NK-92 treated with Interleukin-12 subunit alpha and Interleukin-12 subunit beta, amount 100 ng/mL, for 24 hours (cell line): ENCODE data around the gene HDAC8.
"Not testable (repeated sequence)": the region's sequence is repeated elsewhere in the genome, so short reads cannot be mapped to it uniquely, and the experiment has no call there.

Source experiments
- DNase-seq: peaks from one replicate; lab custom pipeline; 2025; lab: John Stamatoyannopoulos, UW

HDAC8 gene

DNA sequence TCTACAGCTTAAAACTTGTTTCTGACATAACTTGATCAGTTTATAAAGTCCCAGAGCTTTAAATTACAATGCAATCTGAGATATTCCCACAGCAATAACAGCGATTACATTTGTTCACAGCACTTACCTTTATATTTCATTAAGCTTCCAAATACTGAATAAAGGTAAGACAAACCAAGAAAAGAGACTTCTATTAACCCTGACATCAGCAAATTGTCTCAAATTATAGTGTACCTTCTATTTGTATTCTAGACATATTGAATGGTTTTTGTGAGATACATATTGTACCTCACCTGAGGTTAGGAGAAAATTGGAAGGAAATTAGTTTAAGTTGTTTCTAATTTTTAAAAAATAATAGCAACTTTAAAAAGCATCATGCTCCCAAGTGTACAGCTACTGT is 111.9 kb downstream of the HDAC8 start:
- DNase-seq, result no peak

- DNase-seq, result not testable (repeated sequence)
Observed at GRCh38 chrX:72449034-72449433, 123.6 kb downstream of the HDAC8 start.

DNA sequence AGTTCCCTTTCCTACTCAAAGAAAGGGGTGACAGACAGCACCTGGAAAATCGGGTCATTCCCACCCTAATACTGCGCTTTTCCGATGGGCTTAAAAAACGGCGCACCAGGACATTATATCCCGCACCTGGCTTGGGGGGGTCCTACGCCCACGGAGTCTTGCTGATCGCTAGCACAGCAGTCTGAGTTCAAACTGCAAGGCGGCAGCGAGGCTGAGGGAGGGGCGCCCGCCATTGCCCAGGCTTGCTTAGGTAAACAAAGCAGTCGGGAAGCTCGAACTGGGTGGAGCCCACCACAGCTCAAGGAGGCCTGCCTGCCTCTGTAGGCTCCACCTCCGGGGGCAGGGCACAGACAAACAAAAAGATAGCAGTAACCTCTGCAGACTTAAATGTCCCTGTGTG is 131.9 kb downstream of the HDAC8 start:
- DNase-seq, result not testable (repeated sequence)

DNA sequence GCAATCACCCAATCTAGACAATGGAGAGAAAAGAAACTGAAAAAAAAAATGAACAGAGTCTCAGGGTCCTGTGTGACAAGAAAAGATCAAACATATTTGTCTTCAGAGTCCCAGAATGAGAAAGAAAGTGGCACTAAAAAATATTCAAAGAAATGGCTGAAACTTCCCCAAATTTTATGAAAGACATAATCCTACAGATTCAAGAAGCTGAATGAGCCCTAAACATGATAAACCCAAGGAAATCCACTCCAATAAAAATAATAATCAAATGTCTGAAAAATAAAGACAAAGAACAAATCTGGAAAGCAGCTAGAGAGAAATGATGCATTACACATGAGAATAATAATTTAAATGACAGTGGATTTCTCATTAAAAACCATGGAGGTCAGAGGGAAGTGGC is 136.6 kb downstream of the HDAC8 start:
- no peak for DNase-seq

DNA sequence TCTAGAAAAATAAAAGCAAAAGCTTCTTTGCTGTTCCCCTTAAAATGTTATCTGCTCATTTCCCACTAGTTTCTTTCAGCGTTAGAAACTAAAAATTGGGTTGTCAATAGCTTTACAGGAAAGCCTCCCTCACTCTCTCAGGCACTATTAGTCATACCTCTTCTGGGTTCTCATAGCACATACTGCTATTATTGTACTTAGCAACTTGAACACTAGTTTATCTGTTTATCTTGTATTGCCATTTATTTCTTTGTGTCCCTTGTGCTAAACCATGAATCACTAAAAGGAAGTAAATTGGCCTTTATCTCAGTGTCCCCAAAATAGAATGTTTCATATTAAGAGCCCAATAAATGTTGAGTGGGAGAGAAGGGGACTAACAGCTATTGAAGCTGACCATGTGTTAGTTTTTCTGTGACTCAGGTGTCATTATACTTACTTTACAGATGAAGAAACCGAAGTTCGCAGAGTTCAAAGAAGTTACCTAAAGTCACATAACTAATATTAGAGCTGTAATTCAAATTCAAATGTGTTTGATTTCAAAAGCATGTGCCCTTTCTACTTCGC is 142.2 kb downstream of the HDAC8 start:
- no peak for DNase-seq

DNA sequence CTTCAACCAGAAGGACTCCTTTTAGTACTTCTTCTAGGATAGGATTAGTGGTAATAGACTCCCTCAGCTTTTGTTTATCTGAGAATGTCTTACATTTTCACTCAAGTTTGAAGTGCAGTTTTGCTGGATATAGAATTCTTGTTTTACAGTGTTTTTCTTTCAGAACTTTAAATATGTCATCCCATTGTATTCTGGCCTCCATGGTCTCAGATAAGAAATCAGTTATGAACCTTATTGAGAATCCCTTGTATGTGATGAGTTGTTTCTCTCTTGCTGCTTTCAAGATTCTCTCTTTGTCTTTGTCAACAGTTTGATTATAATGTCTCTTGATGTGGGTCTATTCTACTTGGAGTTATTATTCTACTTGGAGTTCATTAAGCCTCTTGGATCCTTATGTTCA is 150.8 kb downstream of the HDAC8 start:
- no peak for DNase-seq

DNA sequence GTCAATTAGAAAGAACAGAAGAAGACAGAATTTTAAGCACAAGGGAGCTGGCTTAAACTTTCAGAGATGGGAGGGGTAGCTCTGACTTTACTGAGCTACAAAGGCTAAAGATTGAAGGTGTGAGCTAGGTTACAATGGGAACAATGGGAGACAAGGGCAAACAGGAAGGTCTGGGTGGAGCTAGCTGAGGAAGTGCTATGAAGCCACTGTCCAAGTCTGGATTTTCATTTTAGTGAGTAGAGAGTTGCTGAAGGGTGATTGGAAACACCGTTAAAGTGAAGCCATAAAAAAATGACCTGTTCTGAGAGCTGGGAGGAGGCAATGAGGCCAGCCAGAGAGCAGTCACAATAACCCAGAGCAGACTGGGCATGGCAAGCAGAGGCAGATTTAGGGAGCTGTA is 162.7 kb downstream of the HDAC8 start:
- no peak for DNase-seq

- DNase-seq, result no peak
Observed at GRCh38 chrX:72408885-72409284, 163.8 kb downstream of the HDAC8 start.

DNA sequence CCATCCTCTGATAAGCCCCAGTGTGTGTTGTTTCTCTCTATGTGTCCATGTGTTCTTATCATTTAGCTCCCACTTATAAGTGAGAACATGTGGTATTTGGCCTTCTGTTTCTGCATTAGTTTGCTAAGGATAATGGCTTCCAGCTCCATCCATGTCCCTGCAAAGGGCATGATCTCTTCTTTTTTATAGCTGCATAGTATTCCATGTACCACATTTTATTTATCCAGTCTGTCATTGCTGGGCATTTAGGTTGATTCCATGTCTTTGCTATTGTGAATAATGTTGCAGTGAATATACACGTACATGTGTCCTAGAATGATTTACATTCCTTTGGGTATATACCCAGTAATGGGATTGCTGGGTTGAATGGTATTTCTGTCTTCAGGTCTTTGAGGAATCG is 167.5 kb downstream of the HDAC8 start:
- DNase-seq, result not testable (repeated sequence)

DNA sequence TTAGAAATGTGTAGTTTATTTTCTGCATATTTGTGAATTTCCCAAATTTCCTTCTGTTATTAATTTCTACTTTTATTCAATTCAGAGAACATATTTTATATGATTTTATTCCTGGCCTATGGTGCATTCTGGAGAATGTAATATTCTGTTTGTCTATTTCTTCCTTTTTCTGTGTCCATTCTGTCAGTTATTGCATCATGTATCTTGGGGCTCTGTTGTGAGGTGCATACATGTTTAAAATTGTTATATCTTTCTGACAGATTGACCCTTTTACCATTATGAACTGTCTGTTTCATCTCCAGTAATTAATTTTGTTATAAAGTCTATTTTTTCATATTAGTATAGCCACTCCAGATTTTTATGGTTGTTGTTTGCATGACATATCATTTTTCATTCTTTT is 170.0 kb downstream of the HDAC8 start:
- DNase-seq, result no peak

- no peak for DNase-seq
Observed at GRCh38 chrX:72399816-72400215, 172.8 kb downstream of the HDAC8 start.

GRCh38 chrX:72396117-72396516 is 176.5 kb downstream of the HDAC8 start:
- no peak for DNase-seq

- DNase-seq, result no peak
Observed at GRCh38 chrX:72395237-72395636, 177.4 kb downstream of the HDAC8 start.

- DNase-seq, result no peak
Observed at GRCh38 chrX:72394518-72395170, 178.0 kb downstream of the HDAC8 start.

DNA sequence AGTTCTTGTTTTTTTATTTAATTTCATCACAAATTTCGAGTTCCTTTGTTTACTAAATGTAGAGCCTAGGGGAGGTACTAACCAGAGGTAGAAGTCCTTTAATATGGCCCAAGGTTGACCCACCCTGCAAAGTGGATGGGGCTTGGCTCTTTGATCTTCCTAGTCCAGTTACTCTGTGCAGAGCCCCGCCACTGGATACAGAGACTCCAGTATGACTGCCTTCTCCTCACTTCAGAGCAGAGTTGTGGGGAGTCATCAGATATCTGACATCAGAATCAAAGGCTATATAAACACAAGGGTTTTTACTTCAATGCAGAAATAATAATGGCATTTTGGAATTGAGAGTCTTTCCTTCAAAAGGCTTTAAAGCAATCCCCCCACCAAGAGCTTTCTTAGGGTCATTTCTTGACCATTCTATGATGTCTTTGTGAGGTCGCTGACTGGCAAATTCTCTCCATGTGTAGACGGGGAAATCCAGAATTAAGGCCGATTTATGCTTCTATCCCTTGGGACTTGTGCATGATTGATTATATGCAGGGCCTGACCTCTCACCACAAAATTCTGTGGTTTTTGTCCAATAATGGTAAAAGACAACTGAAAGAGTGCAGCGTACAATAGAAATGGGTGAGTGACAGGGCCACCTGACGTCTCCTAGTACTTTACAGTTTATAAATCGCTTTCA is 178.7 kb downstream of the HDAC8 start:
- no peak for DNase-seq

DNA sequence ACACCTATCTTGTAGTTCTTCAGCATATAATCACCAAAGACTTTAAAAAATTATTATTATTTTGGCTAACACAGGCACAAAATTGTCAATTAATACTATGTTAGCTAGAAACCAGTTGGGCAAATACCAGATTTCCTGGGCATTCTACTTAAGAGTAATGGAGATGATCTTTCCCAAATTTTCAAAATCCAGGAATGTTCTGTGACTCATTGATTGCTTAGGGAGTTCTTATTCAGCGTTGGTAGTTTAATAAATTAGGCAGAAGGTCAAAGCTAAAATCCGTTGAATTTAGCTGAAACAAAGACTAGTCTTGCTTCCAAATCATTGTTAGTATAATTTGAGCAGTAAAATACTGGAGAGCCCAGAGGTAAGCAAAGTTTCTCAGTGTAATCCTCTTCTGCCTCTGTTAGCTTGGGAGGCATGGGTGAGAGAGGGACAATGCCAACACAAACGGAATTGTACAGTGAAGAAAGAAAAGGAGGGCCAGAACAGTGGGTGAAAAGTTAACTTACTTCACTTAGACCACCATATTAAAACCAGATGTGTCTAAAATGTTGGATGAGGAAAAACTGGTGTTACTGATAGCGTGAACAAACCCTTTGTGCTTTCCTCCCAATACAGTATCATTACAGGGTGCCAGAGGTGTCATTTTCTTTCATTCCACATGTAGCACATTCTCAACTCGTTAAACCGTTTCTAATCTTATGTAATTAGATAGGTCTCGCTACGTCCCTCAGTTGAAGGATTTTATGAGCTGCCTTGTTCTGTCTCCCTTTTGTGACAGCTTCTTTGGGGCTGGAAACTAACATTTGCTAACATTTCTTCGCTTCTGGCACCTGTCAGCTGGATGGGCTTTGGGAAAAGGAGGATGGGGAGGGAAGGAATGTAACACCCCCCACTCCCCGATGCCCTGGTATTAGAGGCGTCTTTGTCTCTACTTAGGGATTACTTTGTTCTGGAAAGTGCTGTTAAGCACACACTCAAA is 179.5 kb downstream of the HDAC8 start:
- no peak for DNase-seq

DNA sequence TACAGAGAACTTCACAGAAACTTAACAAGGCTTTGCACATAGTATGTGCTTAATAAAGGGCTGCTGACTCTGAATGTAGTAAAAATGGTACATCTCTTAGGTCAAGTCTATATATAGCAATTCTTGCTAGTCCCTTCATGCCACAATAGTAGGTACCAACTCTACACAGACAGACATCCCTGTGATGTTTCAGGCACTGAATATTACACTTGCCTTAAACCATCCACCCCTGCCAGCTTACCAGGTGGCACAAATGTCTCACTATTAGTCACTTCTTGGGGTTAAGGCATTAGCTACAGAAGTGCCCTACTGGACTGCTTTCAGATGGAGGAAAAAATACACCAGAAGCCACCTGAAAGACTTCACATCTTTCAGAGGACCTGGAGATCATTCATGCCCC is 180.6 kb downstream of the HDAC8 start:
- DNase-seq, result no peak

GRCh38 chrX:72387247-72387646 is 185.4 kb downstream of the HDAC8 start:
- no peak for DNase-seq

- DNase-seq, result no peak
Observed at GRCh38 chrX:72382202-72382595, 190.4 kb downstream of the HDAC8 start.

GRCh38 chrX:72381439-72382201 is 191.0 kb downstream of the HDAC8 start:
- no peak for DNase-seq

- no peak for DNase-seq
Observed at GRCh38 chrX:72376124-72376523, 196.5 kb downstream of the HDAC8 start.

GRCh38 chrX:72373136-72373535 is 199.5 kb downstream of the HDAC8 start:
- DNase-seq, result no peak
